GM20431 (cell line): ENCODE measurements around the gene MAP3K8.

Experiments used
- in situ Hi-C: fragments of 300-500 bp; cut with MseI, MboI; formaldehyde crosslinking; loops from one replicate; pipeline ENCODE4 v1.15.0; 2020; ENCODE audit warnings: low sequenced_read_pairs; ENCODE audit not compliant: unreplicated experiment

Gene MAP3K8

GRCh38 chr10:30510932-30511700 is 77.1 kb downstream of the MAP3K8 start:
- in situ Hi-C loops: no loop called here
